ENCODE results near the gene SPOCK1.
A peak's percentile ranks its signal among the peaks of the same experiment; 100 is the strongest.

The SPOCK1 gene

GRCh38 chr5:137221943-137222342, 277.2 kb downstream of the SPOCK1 start:
- Histone ChIP-seq H3K79me1 (replicated peaks; ENCODE audit: low read length, poor library complexity, severe bottlenecking) (no peaks in the 10 kb centered on the region), H3K9me3 (ENCODE audit: control insufficient read depth, low read length) (no peaks in the 10 kb centered on the region), H2AK5ac (ENCODE audit: low read length, severe bottlenecking) (no peak overlapping the region), H3K4me1 (ENCODE audit: control insufficient read depth, insufficient read depth, low read depth, low read length) (peaks cover 2% of the 10 kb centered on the region), H3K36me3 (ENCODE audit: control insufficient read depth in 1 of 2, insufficient read depth in 2 of 2, low read depth in 1 of 2, low read length in 2 of 2) (no peaks in the 10 kb centered on the region), H3K4me2 (ENCODE audit: low read length, poor library complexity, severe bottlenecking) (no peak overlapping the region), H3K27ac (ENCODE audit: low read length, poor library complexity, severe bottlenecking) (no peak overlapping the region), H3K27me3 (ENCODE audit: control insufficient read depth in 1 of 2, insufficient read depth in 1 of 2, low read length in 2 of 2) (peaks cover 0 to 3% of the 10 kb centered on the region in 2 experiments), H4K91ac (ENCODE audit: low read length) (no peak overlapping the region), H2BK5ac (ENCODE audit: low read depth, low read length, poor library complexity, severe bottlenecking) (no peak overlapping the region), H2BK15ac (ENCODE audit: low read depth, poor library complexity, severe bottlenecking) (no peak overlapping the region), H3K9ac (ENCODE audit: low read length) (no peak overlapping the region), H2AFZ (ENCODE audit: low read depth, low read length) (no peak overlapping the region), H2BK12ac (ENCODE audit: low read length in 2 of 2) (no peak overlapping the region), H3K23ac (ENCODE audit: low read length in 2 of 2) (no peak overlapping the region), H4K8ac (ENCODE audit: low read length) (no peak overlapping the region), H3K14ac (ENCODE audit: low read length in 2 of 2) (no peak overlapping the region), H2BK120ac (ENCODE audit: low read depth, low read length) (no peak overlapping the region), H3K4ac (ENCODE audit: low read depth in 1 of 2, low read length in 2 of 2) (no peak overlapping the region), H3K4me3 (ENCODE audit: insufficient read depth in 1 of 2, low read depth in 1 of 2, low read length in 2 of 2) (no peak overlapping the region), H3K18ac (ENCODE audit: low read depth in 1 of 2, low read length in 2 of 2) (no peak overlapping the region)
- DNase-seq = no peak
- WGBS = 60% methylated on average over 3 of the region's 3 CpGs

GRCh38 chr5:137220523-137220927, 278.6 kb downstream of the SPOCK1 start:
- Histone ChIP-seq H4K91ac (ENCODE audit: low read length) (no peak overlapping the region), H3K4me1 (ENCODE audit: control insufficient read depth, insufficient read depth, low read depth, low read length) (peaks cover 2% of the 10 kb centered on the region), H3K9ac (ENCODE audit: low read length) (no peak overlapping the region), H3K9me3 (ENCODE audit: control insufficient read depth, low read length) (no peaks in the 10 kb centered on the region), H3K27me3 (ENCODE audit: control insufficient read depth in 1 of 2, insufficient read depth in 1 of 2, low read length in 2 of 2) (peaks cover 0 to 3% of the 10 kb centered on the region in 2 experiments), H3K23ac (ENCODE audit: low read length in 2 of 2) (no peak overlapping the region), H2BK12ac (ENCODE audit: low read length in 2 of 2) (no peak overlapping the region), H2AFZ (ENCODE audit: low read depth, low read length) (no peak overlapping the region), H3K14ac (ENCODE audit: low read length in 2 of 2) (no peak overlapping the region), H3K4me2 (ENCODE audit: low read length, poor library complexity, severe bottlenecking) (no peak overlapping the region), H3K27ac (ENCODE audit: low read length, poor library complexity, severe bottlenecking) (no peak overlapping the region), H3K36me3 (ENCODE audit: control insufficient read depth in 1 of 2, insufficient read depth in 2 of 2, low read depth in 1 of 2, low read length in 2 of 2) (no peaks in the 10 kb centered on the region), H2BK5ac (ENCODE audit: low read depth, low read length, poor library complexity, severe bottlenecking) (no peak overlapping the region), H4K8ac (ENCODE audit: low read length) (no peak overlapping the region), H2BK15ac (ENCODE audit: low read depth, poor library complexity, severe bottlenecking) (no peak overlapping the region), H2AK5ac (ENCODE audit: low read length, severe bottlenecking) (no peak overlapping the region), H3K79me1 (replicated peaks; ENCODE audit: low read length, poor library complexity, severe bottlenecking) (no peaks in the 10 kb centered on the region), H3K4ac (ENCODE audit: low read depth in 1 of 2, low read length in 2 of 2) (no peak overlapping the region), H2BK120ac (ENCODE audit: low read depth, low read length) (no peak overlapping the region), H3K18ac (ENCODE audit: low read depth in 1 of 2, low read length in 2 of 2) (no peak overlapping the region), H3K4me3 (ENCODE audit: insufficient read depth in 1 of 2, low read depth in 1 of 2, low read length in 2 of 2) (no peak overlapping the region)
- peak; percentile 75 for DNase-seq
- 0% methylated on average over 2 of the region's 3 CpGs for WGBS

GRCh38 chr5:137218896-137219295, 280.2 kb downstream of the SPOCK1 start:
- Histone ChIP-seq H3K4me1 (ENCODE audit: control insufficient read depth, insufficient read depth, low read depth, low read length) (peaks cover 2% of the 10 kb centered on the region), H3K23ac (ENCODE audit: low read length in 2 of 2) (no peak overlapping the region), H2AK5ac (ENCODE audit: low read length, severe bottlenecking) (no peak overlapping the region), H3K18ac (ENCODE audit: low read depth in 1 of 2, low read length in 2 of 2) (no peak overlapping the region), H3K79me1 (replicated peaks; ENCODE audit: low read length, poor library complexity, severe bottlenecking) (no peaks in the 10 kb centered on the region), H2BK15ac (ENCODE audit: low read depth, poor library complexity, severe bottlenecking) (no peak overlapping the region), H3K27me3 (ENCODE audit: control insufficient read depth in 1 of 2, insufficient read depth in 1 of 2, low read length in 2 of 2) (peaks cover 0 to 3% of the 10 kb centered on the region in 2 experiments), H3K4me3 (ENCODE audit: insufficient read depth in 1 of 2, low read depth in 1 of 2, low read length in 2 of 2) (no peak overlapping the region), H3K14ac (ENCODE audit: low read length in 2 of 2) (no peak overlapping the region), H3K4ac (ENCODE audit: low read depth in 1 of 2, low read length in 2 of 2) (no peak overlapping the region), H2BK120ac (ENCODE audit: low read depth, low read length) (no peak overlapping the region), H2BK5ac (ENCODE audit: low read depth, low read length, poor library complexity, severe bottlenecking) (no peak overlapping the region), H4K91ac (ENCODE audit: low read length) (no peak overlapping the region), H3K27ac (ENCODE audit: low read length, poor library complexity, severe bottlenecking) (no peak overlapping the region), H3K4me2 (ENCODE audit: low read length, poor library complexity, severe bottlenecking) (no peak overlapping the region), H4K8ac (ENCODE audit: low read length) (no peak overlapping the region), H3K9ac (ENCODE audit: low read length) (peak overlapping the region; percentile 13), H2BK12ac (ENCODE audit: low read length in 2 of 2) (no peak overlapping the region), H2AFZ (ENCODE audit: low read depth, low read length) (no peak overlapping the region), H3K36me3 (ENCODE audit: control insufficient read depth in 1 of 2, insufficient read depth in 2 of 2, low read depth in 1 of 2, low read length in 2 of 2) (no peaks in the 10 kb centered on the region), H3K9me3 (ENCODE audit: control insufficient read depth, low read length) (no peaks in the 10 kb centered on the region)
- DNase-seq = no peak
- no CpG with 5 or more reads among the region's 1 CpG for WGBS

GRCh38 chr5:137218471-137218870, 280.7 kb downstream of the SPOCK1 start:
- Histone ChIP-seq H4K91ac (ENCODE audit: low read length) (no peak overlapping the region), H2BK5ac (ENCODE audit: low read depth, low read length, poor library complexity, severe bottlenecking) (no peak overlapping the region), H3K4ac (ENCODE audit: low read depth in 1 of 2, low read length in 2 of 2) (no peak overlapping the region), H3K23ac (ENCODE audit: low read length in 2 of 2) (no peak overlapping the region), H3K79me1 (replicated peaks; ENCODE audit: low read length, poor library complexity, severe bottlenecking) (no peaks in the 10 kb centered on the region), H2BK120ac (ENCODE audit: low read depth, low read length) (no peak overlapping the region), H3K9ac (ENCODE audit: low read length) (peak overlapping the region; percentile 13), H3K18ac (ENCODE audit: low read depth in 1 of 2, low read length in 2 of 2) (no peak overlapping the region), H2BK12ac (ENCODE audit: low read length in 2 of 2) (no peak overlapping the region), H3K4me1 (ENCODE audit: control insufficient read depth, insufficient read depth, low read depth, low read length) (peaks cover 2% of the 10 kb centered on the region), H3K36me3 (ENCODE audit: control insufficient read depth in 1 of 2, insufficient read depth in 2 of 2, low read depth in 1 of 2, low read length in 2 of 2) (no peaks in the 10 kb centered on the region), H3K4me3 (ENCODE audit: insufficient read depth in 1 of 2, low read depth in 1 of 2, low read length in 2 of 2) (no peak overlapping the region), H3K14ac (ENCODE audit: low read length in 2 of 2) (no peak overlapping the region), H3K9me3 (ENCODE audit: control insufficient read depth, low read length) (no peaks in the 10 kb centered on the region), H4K8ac (ENCODE audit: low read length) (no peak overlapping the region), H3K27me3 (ENCODE audit: control insufficient read depth in 1 of 2, insufficient read depth in 1 of 2, low read length in 2 of 2) (peaks cover 0 to 3% of the 10 kb centered on the region in 2 experiments), H3K4me2 (ENCODE audit: low read length, poor library complexity, severe bottlenecking) (no peak overlapping the region), H3K27ac (ENCODE audit: low read length, poor library complexity, severe bottlenecking) (no peak overlapping the region), H2AK5ac (ENCODE audit: low read length, severe bottlenecking) (no peak overlapping the region), H2BK15ac (ENCODE audit: low read depth, poor library complexity, severe bottlenecking) (no peak overlapping the region), H2AFZ (ENCODE audit: low read depth, low read length) (no peak overlapping the region)
- 61% methylated on average over 1 of the region's 1 CpG for WGBS
- no peak for DNase-seq
